HCT116 (cell line): ENCODE results near the gene CHST3.

ENCODE experiments used
- ELF1 ChIP-seq: IDR thresholded peaks from 2 replicates; pipeline ENCODE4 v1.6.1; 2012; ENCODE audit warnings: low read depth, borderline replicate concordance
- EZH2 ChIP-seq: fragments of 200-600 bp; sonication (generic); IDR thresholded peaks from 2 replicates; pipeline ENCODE4 v1.6.1; 2017; ENCODE audit warnings: antibody characterized with exemption, mixed run types
- EZH2phosphoT487 ChIP-seq: fragments of 200-600 bp; IDR thresholded peaks from 2 replicates; pipeline ENCODE4 v1.6.1; 2018; ENCODE audit warnings: antibody characterized with exemption, borderline replicate concordance
- POLR2A ChIP-seq: IDR thresholded peaks from 2 replicates; pipeline ENCODE4 v1.7.0; 2011; ENCODE audit warnings: borderline replicate concordance; ENCODE audit not compliant: insufficient read depth, insufficient read length; ENCODE audit errors: extremely low read depth
- POLR2AphosphoS5 ChIP-seq: IDR thresholded peaks from 2 replicates; pipeline ENCODE4 v1.6.1; 2011; ENCODE audit warnings: mild to moderate bottlenecking, low read depth, low read length, moderate library complexity
- RAD21 ChIP-seq: IDR thresholded peaks from 2 replicates; pipeline ENCODE4 v1.6.1; 2012; ENCODE audit warnings: low read depth, mild to moderate bottlenecking
- SIN3A ChIP-seq: IDR thresholded peaks from 2 replicates; pipeline ENCODE4 v1.6.1; 2012; ENCODE audit warnings: low read depth
- YY1 ChIP-seq: IDR thresholded peaks from 2 replicates; pipeline ENCODE4 v1.6.1; 2011; ENCODE audit warnings: low read length, low read depth, moderate library complexity, mild to moderate bottlenecking; ENCODE audit not compliant: insufficient replicate concordance; ENCODE audit errors: extremely low read depth
- ZNF274 ChIP-seq: fragments of 200-500 bp; sonication (Bioruptor generic); IDR thresholded peaks from 2 replicates; pipeline ENCODE4 v1.6.1; 2014; ENCODE audit warnings: mild to moderate bottlenecking, low read depth, low read length, inconsistent platforms
- TF ChIP-seq, protein P1 (sequence below), 3 experiments: fragments of 200-600 bp in 1 of 3; sonication (generic) in 1 of 3; IDR thresholded peaks in 2 of 3; conservative IDR thresholded peaks in 1 of 3; 2 replicates each; pipeline ENCODE4 v1.5.1; 2012 to 2017; ENCODE audit warnings: low read depth in 2 of 3, low read length in 2 of 3, antibody characterized with exemption in 1 of 3, borderline replicate concordance in 1 of 3, control low read depth in 1 of 3, mild to moderate bottlenecking in 1 of 3, mixed read lengths in 1 of 3, mixed run types in 1 of 3, moderate library complexity in 1 of 3; ENCODE audit not compliant: insufficient read depth in 1 of 3
- TF ChIP-seq, protein P2 (sequence below): IDR thresholded peaks from 2 replicates; pipeline ENCODE4 v1.6.1; 2011; ENCODE audit warnings: mild to moderate bottlenecking, low read length, moderate library complexity; ENCODE audit not compliant: insufficient replicate concordance; ENCODE audit errors: extremely low read depth

DNA sequence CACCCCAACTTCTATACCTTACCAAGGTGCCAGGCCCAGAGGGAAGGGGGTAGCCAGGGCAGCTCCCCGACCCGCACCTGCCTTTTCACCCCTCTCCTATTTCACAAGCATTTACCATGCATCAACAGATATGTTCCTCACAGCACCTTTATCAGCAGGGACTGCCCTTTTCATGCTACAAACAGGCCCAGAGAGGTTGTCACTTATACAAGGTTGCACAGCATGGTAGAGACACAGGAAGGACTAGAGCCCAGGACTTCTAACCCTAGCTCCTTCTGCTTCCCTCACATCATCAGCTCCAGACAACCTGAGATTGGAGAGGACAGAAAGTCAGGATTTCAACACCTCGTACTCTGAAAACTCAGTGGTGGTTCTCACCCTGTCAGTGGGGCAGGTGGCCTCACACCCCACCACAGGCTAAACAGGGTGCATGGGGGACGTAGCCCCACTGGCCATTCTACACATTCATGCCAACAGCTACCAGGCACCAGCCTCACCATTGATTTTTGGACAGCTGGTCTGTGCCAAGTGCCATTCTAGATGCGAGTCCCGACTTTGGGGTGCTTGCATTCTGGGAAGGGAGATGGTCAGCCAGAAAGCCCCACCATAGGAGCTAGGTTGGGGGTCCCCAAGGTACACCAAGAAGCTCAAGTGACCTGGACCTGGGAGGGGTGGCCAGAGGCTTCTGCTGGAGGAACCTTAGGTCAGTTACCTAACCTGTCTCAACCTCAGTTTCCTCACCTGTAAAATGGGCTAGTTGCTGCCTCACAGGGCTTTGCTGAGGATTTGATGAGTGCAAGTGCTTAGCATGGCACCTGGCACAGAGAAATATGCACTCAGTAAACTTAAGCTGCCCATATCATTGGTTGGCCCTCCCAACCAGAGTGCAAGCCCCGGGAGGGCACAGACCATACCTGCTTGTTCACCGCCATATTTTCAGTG is 38.4 kb downstream of the CHST3 start:
- no peak for TF ChIP-seq RAD21
- TF ChIP-seq, protein P1, sequence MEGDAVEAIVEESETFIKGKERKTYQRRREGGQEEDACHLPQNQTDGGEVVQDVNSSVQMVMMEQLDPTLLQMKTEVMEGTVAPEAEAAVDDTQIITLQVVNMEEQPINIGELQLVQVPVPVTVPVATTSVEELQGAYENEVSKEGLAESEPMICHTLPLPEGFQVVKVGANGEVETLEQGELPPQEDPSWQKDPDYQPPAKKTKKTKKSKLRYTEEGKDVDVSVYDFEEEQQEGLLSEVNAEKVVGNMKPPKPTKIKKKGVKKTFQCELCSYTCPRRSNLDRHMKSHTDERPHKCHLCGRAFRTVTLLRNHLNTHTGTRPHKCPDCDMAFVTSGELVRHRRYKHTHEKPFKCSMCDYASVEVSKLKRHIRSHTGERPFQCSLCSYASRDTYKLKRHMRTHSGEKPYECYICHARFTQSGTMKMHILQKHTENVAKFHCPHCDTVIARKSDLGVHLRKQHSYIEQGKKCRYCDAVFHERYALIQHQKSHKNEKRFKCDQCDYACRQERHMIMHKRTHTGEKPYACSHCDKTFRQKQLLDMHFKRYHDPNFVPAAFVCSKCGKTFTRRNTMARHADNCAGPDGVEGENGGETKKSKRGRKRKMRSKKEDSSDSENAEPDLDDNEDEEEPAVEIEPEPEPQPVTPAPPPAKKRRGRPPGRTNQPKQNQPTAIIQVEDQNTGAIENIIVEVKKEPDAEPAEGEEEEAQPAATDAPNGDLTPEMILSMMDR (IDR thresholded peaks at IDR 0.05 in 2 of 3, conservative IDR thresholded peaks at IDR 0.05 in 1 of 3; ENCODE audit: borderline replicate concordance in 1 of 3, insufficient read depth in 1 of 3, low read depth in 2 of 3, low read length in 2 of 3), result no peak
- no peak for TF ChIP-seq POLR2A
- no peak for TF ChIP-seq ZNF274
- TF ChIP-seq SIN3A, result no peak
- TF ChIP-seq EZH2phosphoT487, result no peak
- no peak for TF ChIP-seq POLR2AphosphoS5
- TF ChIP-seq ELF1, result no peak
- no peak for TF ChIP-seq YY1
- no peak for TF ChIP-seq EZH2
- TF ChIP-seq, protein P2, sequence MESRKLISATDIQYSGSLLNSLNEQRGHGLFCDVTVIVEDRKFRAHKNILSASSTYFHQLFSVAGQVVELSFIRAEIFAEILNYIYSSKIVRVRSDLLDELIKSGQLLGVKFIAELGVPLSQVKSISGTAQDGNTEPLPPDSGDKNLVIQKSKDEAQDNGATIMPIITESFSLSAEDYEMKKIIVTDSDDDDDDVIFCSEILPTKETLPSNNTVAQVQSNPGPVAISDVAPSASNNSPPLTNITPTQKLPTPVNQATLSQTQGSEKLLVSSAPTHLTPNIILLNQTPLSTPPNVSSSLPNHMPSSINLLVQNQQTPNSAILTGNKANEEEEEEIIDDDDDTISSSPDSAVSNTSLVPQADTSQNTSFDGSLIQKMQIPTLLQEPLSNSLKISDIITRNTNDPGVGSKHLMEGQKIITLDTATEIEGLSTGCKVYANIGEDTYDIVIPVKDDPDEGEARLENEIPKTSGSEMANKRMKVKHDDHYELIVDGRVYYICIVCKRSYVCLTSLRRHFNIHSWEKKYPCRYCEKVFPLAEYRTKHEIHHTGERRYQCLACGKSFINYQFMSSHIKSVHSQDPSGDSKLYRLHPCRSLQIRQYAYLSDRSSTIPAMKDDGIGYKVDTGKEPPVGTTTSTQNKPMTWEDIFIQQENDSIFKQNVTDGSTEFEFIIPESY, result no peak
